ENCODE data around the gene UBR4.

DNA sequence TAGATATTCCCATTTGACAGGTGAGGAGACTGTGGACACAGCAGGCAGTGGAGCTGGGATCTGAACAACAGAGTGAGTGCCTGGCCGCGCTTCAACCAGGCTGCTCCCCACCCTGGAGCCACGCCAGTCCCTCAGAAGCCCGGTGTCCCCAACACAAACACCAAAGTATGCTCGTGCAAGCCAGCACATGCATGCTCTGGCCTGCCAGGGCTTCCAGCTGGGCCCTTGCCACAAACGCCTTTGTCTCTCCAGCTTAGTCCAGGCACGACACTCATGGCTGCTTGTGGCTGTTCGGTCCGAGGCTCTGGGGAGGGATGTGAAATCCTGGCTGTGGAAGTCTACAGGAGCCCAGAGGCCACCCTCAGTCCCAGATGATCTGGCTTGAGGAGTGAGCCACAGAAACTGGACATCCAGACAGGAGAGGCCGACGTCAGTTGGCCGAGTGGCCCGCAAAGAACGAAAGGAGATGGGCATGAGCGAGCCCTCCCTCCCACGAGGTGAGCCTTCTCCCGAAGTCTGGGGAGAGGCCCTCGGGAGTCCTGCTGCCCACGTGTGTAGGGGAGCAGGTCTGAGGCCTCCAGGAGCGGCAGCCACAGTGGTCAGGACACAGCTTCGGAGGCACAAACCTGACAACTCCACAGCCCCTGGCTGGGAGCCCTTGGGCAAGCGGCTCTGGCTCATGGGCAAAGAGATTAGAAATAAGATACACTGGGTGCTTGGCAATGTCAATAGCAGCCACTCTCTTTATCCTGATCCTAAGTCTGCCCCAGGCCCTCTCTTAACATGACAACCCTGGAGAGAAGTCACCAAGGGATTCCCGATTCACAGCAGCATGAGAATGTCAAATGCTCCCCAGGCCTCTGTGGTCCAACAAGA, 136.5 kb downstream of the UBR4 start:
- no peak for TF ChIP-seq EZH2 (IDR thresholded peaks at IDR 0.05)
- no peak for TF ChIP-seq POLR2AphosphoS5 (IDR thresholded peaks at IDR 0.05; ENCODE audit: borderline replicate concordance, low read depth, low read length)
- no peak for TF ChIP-seq FOXP2 (optimal IDR thresholded peaks at IDR 0.05; ENCODE audit: control extremely low read depth, extremely low read length, insufficient read depth)

Measured in SK-N-MC (cell line).